GM18861 (cell line): ENCODE measurements around the gene ARSB.
"Not testable (repeated sequence)": the region's sequence is repeated elsewhere in the genome, so short reads cannot be mapped to it uniquely, and the experiment has no call there.

Source experiments
- ATAC-seq: cut with Tn5 transposase; IDR thresholded peaks from one replicate; pipeline ENCODE4 v1.9.1; 2021; ENCODE audit not compliant: unreplicated experiment

ARSB gene

GRCh38 chr5:78783434-78784130 lies 201.5 kb downstream of the ARSB start:
- ATAC-seq = no peak

DNA sequence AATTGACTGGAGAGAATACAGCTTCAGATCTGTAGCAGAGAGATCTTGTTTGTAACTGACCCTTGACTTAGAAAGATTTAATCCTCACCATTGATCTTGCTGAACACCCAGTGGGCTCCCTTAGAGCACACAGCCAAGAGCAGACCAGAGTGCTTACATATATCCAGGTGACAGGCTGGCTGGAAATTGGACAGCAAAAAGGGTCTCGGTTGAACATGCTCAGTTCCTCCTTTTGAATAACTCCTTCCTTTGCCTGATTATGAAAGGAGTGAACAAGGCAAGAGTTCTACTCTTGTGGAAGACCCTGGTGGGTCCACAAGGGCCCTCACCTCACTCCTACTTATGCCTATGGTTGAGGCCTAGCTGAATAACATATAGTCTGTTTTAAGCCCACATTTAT lies 202.4 kb downstream of the ARSB start:
- ATAC-seq = no peak

DNA sequence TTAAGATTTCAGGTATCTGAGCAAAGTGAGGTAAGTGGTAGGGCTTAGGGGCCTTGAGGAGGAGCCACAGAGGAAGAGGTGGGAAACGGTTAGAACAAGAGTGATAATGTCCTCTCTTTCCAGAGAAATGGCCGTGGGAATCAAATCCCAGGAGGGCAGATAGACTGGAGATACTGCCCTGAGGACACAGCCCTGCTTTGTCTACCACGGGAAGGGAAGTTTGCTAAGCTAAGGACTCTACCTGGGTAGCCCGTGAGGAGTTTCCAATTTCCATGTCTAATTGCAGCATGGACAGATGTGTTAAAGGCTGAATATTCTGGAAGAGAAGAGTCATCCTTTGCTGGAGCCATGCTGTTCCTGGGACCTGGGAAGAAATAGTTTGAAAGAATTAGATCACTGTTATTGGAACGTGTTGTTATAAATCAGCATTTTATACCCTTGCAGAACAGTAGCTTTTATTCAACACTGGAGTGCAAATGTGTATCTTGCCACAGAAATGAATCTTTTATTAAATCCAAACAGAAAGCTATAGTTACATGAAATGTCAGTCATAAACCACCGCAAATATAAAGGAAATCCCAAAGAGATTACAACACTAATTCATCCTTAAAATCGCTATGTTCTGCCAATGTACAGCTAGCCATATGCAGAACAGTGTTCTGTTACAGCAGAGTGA lies 203.4 kb downstream of the ARSB start:
- no peak for ATAC-seq

DNA sequence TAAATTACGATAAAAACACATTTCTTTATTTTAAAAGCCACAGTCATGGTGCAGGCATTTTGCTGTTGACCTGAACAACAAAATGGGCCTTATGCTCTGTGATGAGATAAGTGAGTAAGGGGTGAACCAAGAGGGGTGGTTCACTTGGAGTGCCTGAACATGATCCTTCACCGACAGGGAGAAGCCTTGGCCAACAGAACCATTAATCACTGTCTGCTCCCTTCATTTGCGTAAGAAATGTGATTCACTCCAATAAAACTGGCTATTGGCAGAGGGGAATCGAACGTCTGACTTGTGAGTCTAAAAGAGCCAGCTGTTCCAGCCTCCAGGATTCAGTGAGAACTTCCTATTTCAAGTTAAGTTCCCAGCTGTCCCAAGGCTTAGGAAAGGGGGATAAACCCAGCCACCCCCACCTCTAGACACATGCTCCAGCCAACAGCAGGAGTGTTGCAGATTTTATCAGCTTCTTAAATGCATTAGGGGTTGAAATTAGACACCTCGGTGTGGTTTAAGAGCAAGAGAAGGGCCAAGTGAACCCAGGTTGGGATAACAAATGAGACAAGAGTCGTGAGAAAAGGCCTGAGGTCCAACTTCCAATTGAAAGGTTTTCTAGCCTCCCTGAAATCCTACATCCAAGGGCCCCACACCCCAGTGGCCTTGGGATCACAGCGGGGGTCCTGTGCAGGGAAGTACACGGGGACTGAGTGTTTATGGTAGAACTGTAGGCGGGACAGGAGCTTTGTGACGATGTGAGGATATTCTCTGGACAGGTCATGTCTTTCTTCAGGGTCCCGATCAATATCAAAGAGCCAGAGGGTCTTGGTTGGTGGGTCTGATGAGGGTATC lies 205.1 kb downstream of the ARSB start:
- no peak for ATAC-seq

DNA sequence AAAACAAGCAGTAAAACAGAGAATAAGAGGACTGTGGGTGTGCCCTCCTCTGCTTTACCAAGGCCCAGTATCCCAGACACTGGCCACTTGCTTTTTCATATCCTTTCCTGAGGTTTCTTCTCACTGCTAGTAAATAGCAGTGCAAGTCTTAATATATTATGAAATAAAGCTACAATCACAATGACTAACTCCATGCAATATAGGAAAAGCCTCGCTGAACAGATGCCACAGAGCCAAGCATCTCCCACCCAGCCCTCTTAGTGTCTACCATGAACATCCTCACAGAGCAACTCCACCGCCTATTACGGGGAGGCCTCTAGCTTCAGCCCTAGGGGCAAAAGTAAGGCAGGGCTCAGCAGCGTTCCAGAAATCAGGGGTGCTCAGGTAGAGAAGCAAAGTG lies 205.8 kb downstream of the ARSB start:
- ATAC-seq = no peak

- ATAC-seq = no peak
Measured at GRCh38 chr5:78778538-78778937, 206.6 kb downstream of the ARSB start.

- ATAC-seq = no peak
Measured at GRCh38 chr5:78777901-78778300, 207.2 kb downstream of the ARSB start.

GRCh38 chr5:78776637-78777036 lies 208.5 kb downstream of the ARSB start:
- ATAC-seq = no peak

- no peak for ATAC-seq
Measured at GRCh38 chr5:78773655-78774054, 211.5 kb downstream of the ARSB start.

GRCh38 chr5:78771260-78772205 lies 213.6 kb downstream of the ARSB start:
- ATAC-seq = no peak

DNA sequence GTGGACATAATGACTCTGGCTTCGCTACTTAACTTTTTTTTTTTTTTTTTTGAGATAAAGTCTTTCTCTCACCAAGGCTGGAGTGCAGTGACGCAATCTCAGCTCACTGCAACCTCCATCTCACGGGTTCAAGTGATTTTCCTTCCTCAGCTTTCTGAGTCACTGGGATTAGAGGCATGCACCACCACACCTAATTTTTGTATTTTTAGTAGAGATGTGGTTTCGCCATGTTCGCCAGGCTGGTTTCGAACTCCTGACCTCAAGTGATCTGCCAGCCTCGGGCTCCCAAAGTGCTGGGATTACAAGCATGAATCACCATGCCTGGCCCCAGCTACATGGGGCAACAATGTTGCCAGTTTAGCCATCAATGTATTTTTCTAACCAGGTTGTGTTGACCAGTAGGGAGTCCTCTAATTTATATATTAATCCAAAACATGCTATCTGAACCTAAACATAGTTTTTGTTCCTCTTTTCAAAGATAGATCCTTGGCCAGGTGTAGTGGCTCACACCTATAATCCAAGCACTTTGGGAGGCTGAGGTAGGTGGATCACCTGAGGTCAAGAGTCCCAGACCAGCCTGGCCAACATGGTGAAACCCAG lies 216.2 kb downstream of the ARSB start:
- no peak for ATAC-seq

GRCh38 chr5:78766412-78766762 lies 218.7 kb downstream of the ARSB start:
- ATAC-seq = no peak

DNA sequence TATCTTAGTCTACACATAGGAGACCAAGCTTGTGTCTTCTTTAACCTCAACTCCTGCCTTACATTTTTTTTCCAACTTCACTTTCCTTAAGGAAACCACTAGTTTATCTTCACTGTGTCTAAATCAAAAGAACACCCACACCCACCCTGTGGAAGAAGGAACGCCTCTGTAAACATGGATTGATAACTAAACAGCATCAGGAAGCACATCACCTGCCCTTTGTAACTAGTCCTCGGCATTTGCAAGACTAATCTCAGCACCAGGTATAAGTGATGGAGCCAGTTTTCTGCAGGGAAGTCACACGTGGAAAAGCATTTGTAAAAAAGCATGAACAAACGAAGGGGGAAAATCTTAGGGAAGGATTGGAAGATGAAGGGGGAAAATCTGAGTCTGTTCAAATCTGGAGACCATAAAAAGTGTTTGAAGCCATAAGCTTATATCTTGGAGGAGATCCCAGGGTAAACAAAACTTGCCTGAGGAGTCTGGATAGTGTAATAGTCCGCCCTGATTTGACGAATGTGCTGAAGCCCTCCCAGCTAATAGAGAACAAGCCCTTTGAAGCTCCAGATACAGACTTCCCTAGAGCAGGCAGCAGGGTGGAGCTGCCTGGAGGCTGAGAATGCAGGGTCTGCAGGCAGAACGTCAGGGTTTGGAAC lies 219.2 kb downstream of the ARSB start:
- no peak for ATAC-seq

DNA sequence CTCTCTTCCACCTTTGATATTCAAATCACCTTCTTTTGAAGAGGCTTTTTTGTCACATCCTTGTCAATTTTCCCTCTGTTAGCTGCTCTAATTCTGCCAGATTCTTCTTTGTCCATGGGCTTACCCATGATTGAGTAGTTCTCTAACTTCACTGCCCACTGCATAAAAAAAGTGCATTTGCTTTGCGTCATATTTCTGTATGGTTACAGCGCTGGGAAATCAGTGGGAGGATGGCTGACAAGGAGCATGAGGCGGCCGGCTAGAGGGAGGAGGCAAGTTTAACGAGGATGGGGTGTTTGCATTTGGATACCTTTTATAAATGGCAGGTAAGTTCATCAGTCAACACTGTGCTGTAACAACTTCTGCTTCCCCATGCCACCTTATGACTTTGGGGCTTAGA lies 220.0 kb downstream of the ARSB start:
- no peak for ATAC-seq

- ATAC-seq = no peak
Measured at GRCh38 chr5:78763659-78764189, 221.4 kb downstream of the ARSB start.

DNA sequence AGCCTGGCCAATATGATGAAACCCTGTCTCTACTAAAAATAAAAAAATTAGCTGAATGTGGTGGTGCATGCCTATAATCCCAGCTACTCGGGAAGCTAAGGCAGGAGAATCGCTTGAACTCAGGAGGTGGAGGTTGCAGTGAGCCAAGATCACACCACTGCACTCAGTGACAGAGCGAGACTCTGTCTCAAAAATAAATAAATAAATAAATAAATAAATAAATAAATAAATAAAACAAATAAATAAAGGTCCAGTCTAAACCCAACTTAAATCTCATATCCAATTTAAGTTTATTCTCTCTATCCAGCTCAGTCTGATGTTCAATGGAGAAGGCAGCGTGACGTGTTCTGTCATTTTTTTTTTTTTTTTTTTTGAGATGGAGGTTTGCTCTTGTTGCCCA lies 222.4 kb downstream of the ARSB start:
- not testable (repeated sequence) for ATAC-seq

GRCh38 chr5:78761840-78762239 lies 223.3 kb downstream of the ARSB start:
- ATAC-seq = no peak

- no peak for ATAC-seq
Measured at GRCh38 chr5:78760770-78761169, 224.3 kb downstream of the ARSB start.

GRCh38 chr5:78760366-78760765 lies 224.7 kb downstream of the ARSB start:
- ATAC-seq = no peak
